ENCODE results near the gene TGM4.
"Not testable (repeated sequence)": the region's sequence is repeated elsewhere in the genome, so short reads cannot be mapped to it uniquely, and the experiment has no call there.

The TGM4 gene

DNA sequence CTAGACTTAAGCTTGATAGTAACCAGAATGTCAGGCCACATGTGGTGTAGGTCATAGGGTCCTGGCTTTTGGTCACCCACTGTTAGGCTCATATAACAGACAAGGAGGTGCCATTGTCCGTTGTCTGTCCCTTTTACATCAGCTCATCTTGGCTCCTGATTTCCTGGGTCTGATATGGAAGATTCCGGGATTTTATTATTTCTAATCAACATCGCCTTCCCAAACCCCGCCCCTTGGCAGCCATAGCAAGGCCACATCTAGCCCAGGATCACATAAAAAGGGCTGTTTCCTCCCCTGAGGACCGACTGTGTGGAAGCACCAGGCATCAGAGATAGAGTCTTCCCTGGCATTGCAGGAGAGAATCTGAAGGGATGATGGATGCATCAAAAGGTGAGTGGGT, at the start of gene TGM4:
TGM4 (plus strand) TSS at position 301 of the 400 bp plus-strand sequence; CDS start at position 372, 71 bp downstream.
- ATAC-seq (no peak), DNase-seq (no peak)

GRCh38 chr3:44825264-44825925, 49.0 kb upstream of the TGM4 start:
- DNase-seq = no peak

DNA sequence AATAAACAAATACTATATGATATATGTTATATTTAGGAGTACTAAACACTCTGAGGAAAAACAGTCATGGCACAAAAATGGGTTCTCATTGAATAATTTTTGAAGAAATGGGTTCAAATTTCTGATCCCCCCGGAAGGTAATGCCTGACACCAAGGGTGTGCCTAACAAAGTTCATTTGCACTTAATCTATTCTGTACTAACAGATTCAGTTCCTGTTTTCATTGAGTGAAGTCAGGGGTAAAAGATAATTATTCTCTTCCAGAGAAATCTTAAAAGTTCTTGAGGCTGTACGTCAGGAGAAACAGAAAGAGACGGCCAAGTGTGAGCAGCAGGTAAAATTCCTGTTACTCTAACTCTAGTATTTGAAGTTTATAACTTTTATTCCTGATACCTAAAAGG, 47.2 kb upstream of the TGM4 start:
- ATAC-seq = no peak
- no peak for DNase-seq

More at GRCh38 chr3:44825264-44825925, 49.0 kb upstream of the TGM4 start:
- no peak for ATAC-seq

- ATAC-seq = no peak
- DNase-seq = no peak
These were observed 43.2 kb upstream of the TGM4 start for GRCh38 chr3:44831232-44831631.

DNA sequence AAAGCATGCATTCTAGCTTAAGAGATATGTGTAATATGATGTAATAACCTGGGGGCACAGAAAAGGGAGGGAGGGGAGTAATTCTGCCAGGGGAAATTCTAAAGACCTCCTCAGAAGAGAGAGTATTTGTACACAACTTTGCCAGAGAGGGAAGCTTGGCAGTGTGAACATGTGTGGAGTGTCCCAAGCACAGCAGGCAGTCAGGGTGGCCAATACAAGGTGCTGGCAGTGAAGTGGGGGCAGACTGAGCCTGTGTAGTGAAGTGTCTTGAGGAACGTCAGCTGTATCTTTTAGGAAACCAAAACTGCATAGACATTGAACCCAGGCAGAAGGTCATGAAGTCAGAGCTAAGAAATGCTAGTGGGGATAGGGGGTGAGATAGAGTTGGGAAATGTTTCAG, 42.4 kb upstream of the TGM4 start:
- no peak for ATAC-seq
- no peak for DNase-seq

DNA sequence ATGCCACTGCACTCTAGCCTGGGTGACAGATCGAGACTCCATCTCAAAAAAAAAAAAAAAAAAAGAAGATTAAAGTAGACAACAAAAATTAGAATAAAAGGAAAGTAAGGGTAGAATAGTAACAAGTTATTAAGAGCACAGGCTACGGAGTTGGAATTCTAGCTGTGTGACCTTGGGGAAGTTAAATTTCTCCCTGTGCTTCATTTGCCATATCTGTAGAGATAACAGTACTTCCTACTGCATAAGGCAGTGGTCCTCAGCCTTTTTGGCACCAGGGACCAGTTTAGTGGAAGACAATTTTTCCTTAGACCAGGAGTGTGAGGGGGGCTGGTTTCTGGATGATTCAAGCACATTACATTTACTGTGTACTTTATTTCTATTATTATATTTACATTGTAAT, 41.4 kb upstream of the TGM4 start:
- ATAC-seq = no peak
- no peak for DNase-seq

DNA sequence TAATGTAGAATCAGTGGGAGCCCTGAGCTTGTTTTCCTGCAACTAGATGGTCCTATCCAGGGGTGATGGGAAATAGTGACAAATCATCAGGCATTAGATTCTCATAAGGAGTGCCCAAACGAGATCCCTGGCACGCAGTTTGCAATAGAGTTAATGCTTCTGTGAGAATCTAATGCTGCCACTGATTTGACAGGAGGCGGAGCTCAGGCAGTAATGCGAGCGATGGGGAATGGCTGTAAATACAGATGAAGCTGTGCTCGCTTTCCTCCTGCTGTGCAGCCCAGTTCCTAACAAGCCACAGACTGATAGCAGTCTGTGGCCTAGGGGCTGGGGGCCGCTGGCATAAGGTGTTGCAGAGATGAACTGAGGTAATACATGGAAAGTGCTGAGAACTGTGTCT, 41.0 kb upstream of the TGM4 start:
- DNase-seq (no peak), ATAC-seq (no peak)

DNA sequence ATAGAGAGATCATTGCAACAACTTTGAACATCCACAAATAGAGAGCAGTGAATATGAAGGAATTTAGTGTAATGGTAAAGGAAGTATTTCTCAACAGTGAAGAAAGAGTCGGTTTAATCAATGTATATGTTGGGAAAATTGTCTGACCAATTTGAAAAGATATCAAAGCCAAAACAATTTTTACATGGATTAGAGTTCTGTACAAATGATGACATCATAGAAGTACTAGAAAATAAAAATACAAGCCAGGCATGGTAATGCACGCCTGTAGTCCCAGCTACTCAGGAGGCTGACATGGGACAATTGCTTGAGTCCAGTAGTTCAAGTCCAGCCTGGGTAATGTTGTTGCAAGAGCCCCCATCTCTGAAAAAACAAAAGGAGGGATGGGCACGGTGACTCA, 38.7 kb upstream of the TGM4 start:
- ATAC-seq (no peak), DNase-seq (no peak)

GRCh38 chr3:44842376-44842775, 32.0 kb upstream of the TGM4 start:
- no peak for DNase-seq
- ATAC-seq = no peak

- DNase-seq (no peak), ATAC-seq (no peak)
These were observed 28.6 kb upstream of the TGM4 start for GRCh38 chr3:44845528-44846520.

DNA sequence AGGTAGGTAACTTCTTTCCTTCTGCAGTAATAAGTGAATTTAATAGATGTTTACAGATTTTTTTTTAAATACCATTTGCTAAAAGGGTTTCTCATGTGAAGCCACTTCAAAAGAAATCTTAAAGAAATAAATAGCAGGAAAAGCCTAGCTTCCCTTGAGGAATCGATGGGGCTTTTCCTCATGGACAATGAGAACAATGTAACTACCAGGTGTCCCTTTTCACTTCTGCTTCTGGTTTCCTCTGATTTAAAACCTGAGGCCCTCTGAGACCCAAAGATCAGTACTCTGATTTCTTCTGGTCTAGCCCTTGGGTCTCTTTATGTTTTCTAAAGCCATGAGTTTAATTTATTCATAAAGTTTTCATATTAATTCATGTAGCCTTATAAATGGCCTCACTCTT, 25.8 kb upstream of the TGM4 start:
- ATAC-seq (no peak), DNase-seq (no peak)

DNA sequence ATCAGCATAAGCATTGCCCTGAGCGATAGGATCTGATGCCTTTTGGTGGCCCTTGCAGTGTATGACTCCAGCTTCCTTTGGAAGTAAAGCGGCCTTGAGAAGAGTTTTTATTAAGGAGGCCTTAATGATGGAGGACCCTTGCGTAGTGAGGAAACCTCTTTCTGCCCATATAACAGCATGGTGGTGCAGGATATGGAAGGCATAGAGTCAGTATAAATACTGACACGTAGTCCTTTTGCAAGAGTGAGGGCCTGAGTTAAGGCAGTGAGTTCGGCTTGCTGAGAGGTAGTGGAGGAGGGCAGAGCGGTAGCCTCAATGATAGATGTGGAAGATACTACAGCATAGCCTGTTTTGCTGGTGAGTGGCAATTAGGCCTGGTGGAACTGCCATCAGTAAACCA, 17.7 kb upstream of the TGM4 start:
- not testable (repeated sequence) for DNase-seq, ATAC-seq

DNA sequence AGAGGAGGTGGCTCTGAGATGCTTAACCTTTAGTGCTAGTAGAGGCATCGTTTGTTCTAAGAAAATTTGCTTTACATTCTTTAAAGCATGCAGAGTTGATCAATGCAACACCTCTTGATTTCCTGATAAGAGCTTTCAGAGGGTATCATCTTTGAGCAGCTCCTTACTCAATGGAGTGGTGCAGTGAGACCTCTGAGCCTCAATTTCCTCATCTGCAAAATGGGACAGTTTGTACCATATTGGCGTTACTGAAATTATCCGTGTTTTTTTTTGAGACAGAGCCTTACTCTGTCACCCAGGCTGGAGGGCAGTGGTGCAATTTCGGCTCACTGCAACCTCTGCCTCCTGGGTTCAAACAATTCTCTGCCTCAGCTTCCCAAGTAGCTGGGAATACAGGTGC, 14.3 kb upstream of the TGM4 start:
- DNase-seq = no peak
- ATAC-seq = no peak

DNA sequence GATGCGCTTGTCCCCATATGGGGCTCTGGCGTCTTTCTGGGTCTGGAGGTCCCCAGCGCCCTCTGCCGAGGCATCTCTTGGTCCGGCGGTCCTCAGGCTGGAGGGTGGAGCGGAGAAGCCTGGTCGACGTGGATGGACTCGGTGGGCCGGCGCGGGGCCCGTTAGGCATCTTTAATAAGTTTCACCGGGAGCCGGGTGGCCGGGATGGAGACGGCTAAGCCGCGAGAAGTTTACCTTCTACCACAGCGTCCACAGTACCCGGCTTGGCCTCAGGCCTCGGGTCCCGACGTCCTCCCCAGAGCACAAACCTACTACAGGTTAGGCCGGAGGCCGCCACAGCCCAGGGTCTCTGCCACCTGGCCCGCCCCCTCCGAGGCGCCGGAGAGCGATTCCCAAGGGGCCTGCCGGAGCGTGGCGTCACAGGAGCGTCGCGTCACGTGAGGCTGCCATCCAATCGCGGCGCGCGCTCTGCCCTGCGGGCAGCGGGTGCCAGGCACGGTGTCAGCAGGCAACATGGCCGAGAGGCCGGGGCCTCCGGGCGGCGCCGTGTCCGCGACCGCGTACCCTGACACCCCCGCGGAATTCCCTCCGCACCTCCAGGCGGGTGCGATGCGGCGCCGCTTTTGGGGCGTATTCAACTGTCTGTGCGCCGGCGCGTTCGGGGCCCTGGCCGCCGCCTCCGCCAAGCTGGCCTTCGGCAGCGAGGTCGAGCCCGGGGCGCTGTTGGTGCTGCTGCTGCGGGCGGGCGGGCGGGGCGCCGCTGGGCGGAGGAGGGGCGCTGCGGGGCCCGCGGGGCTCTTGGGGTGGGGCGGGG, 12.8 kb upstream of the TGM4 start, which contains the start of gene TMEM42:
TMEM42 (plus strand) TSS at position 501 of the 814 bp plus-strand sequence; CDS start at position 514, 13 bp downstream.
- ATAC-seq = peak; percentile 98
- DNase-seq = peak; percentile 90

GRCh38 chr3:44862226-44862637, 12.2 kb upstream of the TGM4 start:
- peak; percentile 21 for ATAC-seq
- DNase-seq = peak; percentile 48

DNA sequence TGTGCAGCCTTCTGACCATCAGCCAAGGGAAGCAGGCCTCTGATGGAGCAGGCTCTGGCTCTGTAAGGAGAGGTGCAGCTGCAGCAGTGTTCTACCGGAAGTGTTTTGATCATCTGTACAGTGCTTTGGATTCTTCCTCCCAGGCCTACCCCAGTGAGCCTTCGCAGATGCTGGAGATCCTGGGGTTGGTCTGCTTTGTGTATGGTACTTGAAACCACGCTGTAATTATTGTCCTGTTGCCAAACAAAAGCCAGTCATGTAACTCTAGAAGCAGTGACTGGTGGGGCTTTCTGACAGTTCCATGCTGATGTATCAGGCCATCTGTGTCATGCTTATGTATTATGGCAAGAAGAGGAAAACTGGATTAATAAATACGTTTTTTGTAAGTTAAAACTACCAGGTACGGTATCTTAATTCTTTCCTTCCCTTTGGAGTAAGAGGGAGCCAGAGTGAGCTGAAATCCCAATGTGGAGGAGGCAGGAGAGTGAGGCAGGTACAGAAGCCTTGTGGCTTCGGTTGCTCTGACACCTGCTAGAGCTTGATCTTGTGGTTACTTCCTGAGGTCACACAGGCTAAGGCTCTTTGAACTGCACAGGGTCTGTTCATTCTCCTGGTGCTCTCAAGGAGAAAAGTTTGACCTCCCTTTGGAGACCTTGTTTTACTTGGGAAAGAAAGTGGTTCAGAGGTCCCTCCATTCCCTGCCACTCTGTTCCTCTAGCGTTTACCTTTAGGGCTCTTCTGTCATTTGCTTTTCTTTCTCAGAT, 9.0 kb upstream of the TGM4 start:
- DNase-seq = no peak

GRCh38 chr3:44867421-44868111, 6.8 kb upstream of the TGM4 start:
- DNase-seq (no peak), ATAC-seq (no peak)

More for the DNA sequence above, 9.0 kb upstream of the TGM4 start:
- no peak for ATAC-seq

DNA sequence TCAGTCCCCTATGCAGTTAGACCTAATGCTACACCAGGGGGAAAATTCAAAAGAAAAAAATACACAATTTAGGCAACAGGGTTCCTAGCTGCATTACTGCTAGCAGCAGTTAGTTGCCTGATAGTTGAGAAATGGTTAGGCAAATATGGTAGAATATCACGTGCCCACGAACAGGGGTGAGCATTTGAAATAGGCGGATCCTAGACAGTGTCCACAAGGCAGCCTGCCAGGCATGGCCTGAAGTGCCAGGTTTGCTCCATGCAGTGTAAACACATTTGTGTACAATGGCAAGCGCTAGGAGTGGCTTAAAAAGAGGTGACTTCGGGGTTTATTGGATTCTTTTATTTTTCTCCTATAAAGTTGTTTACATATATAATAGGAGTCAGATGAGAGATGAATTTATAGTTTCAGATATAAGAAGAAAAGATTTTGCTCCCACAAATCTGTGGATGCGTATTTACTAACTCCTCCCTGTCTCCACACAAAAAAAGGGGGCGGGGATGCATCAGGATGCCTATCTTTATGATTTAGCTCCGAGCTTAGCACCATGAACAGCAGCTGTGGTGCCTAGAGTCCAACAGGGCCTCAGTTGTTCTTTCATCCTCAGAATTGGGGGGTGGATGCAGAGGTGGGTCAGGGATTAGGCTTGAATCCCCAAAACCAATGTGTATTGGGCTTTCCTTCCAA, 3.9 kb upstream of the TGM4 start:
- DNase-seq = no peak
- no peak for ATAC-seq

DNA sequence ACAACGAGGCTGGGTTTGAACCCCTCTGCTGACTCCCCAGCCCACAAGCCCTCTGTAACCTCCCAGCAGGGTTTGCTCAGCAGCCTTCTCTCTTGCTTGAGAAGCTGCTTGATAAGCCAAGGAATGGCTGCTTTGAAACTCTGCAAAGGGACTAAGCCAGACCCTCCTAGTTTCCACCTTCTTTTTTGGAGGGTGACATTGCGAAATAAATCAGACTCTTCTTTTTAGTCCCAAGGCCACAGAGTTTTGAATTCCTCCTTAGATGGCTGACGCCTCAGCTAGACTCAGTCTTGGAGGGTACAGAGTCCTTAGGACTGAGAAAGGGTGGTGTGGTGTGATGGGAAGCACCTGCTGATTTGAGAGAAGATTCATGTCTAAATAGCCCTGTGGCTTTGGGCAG, 1.2 kb downstream of the TGM4 start:
- no peak for DNase-seq
- ATAC-seq = no peak

DNA sequence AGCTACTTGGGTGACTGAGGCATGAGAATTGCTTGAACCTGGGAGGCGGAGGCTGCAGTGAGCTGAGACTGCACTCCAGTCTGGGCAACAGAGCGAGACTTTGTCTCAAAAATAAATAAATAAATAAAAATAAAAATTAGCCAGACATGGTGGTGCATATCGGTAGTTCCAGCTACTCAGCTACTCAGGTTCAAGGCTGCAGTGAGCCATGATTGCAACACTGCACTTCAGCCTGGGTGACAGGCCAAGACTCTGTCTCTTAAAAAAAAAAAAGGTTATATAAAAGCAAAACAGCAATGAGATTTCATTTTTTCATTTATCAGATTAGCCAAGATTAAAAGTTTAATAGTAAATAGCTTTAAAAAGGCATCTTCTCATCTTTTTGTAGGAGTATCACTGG, 2.9 kb downstream of the TGM4 start:
- ATAC-seq = no peak
- no peak for DNase-seq
